Ectodermal cell (in vitro differentiated cells): ENCODE data around the gene GABRA5.

Experiments used
- H3K27ac ChIP-seq: 2 replicates; pipeline ENCODE4 v1.7.0; 2013; ENCODE audit warnings: mild to moderate bottlenecking, low read depth, low read length; ENCODE audit not compliant: insufficient read depth, poor library complexity, severe bottlenecking
- H3K27me3 ChIP-seq: 2 replicates; pipeline ENCODE4 v1.7.0; 2013; ENCODE audit warnings: mild to moderate bottlenecking, low read length; ENCODE audit not compliant: insufficient read depth, control insufficient read depth, poor library complexity, severe bottlenecking
- H3K36me3 ChIP-seq: one replicate; pipeline ENCODE4 v1.7.0; 2013; ENCODE audit warnings: low read length; ENCODE audit not compliant: control insufficient read depth, insufficient read depth
- H3K4me1 ChIP-seq: one replicate; pipeline ENCODE4 v1.7.0; 2013; ENCODE audit warnings: low read length; ENCODE audit not compliant: control insufficient read depth, insufficient read depth
- H3K4me3 ChIP-seq: 2 replicates; pipeline ENCODE4 v1.7.0; 2013; ENCODE audit warnings: low read depth, low read length, control low read depth; ENCODE audit not compliant: insufficient read depth
- H3K9me3 ChIP-seq: 2 replicates; pipeline ENCODE4 v1.7.0; 2013; ENCODE audit warnings: mild to moderate bottlenecking, low read length, moderate library complexity; ENCODE audit not compliant: control insufficient read depth
- WGBS, 2 experiments: methylation state at CpG; one replicate each; pipeline ENCODE4 v1.1.7; 2013; ENCODE audit warnings: missing lambda C conversion rate in 2 of 2; 5-methylcytosine and 5-hydroxymethylcytosine counted together

GABRA5 gene

DNA sequence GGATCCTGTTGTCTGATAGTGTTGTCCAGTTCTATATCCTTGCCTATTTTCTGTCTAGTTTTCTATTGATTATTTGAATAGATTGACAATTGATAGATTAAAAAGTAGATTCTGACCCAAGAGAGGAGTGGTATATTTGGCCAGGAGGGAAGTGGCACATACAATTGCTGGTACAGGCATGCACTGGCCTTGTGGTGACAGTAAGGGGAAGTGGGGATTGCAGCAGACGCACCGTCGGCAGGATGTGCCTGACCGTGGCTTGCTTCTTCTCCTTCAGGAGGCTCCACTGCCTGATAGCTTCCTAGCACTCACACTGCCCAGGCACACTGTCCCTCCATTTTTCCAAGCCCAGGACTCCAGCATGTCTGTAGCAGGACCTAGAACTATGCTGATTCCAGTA lies 114.6 kb downstream of the GABRA5 start:
- Histone ChIP-seq H3K27me3 (no peaks in the 10 kb centered on the region), H3K36me3 (no peaks in the 10 kb centered on the region), H3K27ac (no peak overlapping the region), H3K9me3 (no peaks in the 10 kb centered on the region), H3K4me1 (no peaks in the 10 kb centered on the region), H3K4me3 (no peak overlapping the region)
- WGBS, 2 experiments: 93 to 94% methylated on average over 4 of the region's 4 CpGs

DNA sequence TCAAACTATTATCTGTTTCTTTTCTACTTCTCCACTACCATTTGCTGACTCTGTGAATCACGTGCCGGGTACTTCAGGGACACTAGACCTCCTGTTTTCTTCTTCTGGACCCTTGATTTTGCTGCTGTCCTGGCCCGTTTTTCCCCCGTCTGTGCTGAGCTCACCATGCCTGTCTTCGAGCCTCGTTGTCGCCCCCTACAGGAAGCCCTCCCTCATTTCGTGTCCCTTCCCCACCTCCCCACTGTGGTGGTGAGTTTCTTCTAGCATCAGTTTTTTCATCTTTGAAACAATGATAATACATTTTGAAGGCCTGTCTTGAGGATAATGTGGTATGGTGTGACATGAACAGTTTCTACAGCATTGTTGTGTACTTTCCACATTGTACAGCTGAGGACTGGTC lies 117.0 kb downstream of the GABRA5 start:
- no peaks in the 10 kb centered on the region for H3K9me3 ChIP-seq
- H3K36me3 ChIP-seq: no peaks in the 10 kb centered on the region
- no peak overlapping the region for H3K27ac ChIP-seq
- no peaks in the 10 kb centered on the region for H3K27me3 ChIP-seq
- WGBS, 2 experiments: 92 to 96% methylated on average over 8 of the region's 8 CpGs
- no peaks in the 10 kb centered on the region for H3K4me1 ChIP-seq
- no peak overlapping the region for H3K4me3 ChIP-seq

GRCh38 chr15:26985050-26985449 lies 118.2 kb downstream of the GABRA5 start:
- 97 to 99% methylated on average over 4 of the region's 4 CpGs for WGBS, 2 experiments
- Histone ChIP-seq H3K9me3 (no peaks in the 10 kb centered on the region), H3K27me3 (no peaks in the 10 kb centered on the region), H3K36me3 (no peaks in the 10 kb centered on the region), H3K27ac (no peak overlapping the region), H3K4me3 (no peak overlapping the region), H3K4me1 (no peaks in the 10 kb centered on the region)

- WGBS, 2 experiments: 94 to 95% methylated on average over 2 of the region's 2 CpGs
- H3K36me3 ChIP-seq: no peaks in the 10 kb centered on the region
These were observed 129.4 kb downstream of the GABRA5 start for GRCh38 chr15:26996250-26996649.

More at GRCh38 chr15:26996250-26996649, 129.4 kb downstream of the GABRA5 start:
- H3K9me3 ChIP-seq: no peaks in the 10 kb centered on the region
- H3K4me3 ChIP-seq: no peak overlapping the region
- no peaks in the 10 kb centered on the region for H3K27me3 ChIP-seq
- no peaks in the 10 kb centered on the region for H3K4me1 ChIP-seq
- no peak overlapping the region for H3K27ac ChIP-seq
